ENCODE data around the gene RETN.

RETN gene

GRCh38 chr19:7668842-7669241, at the start of gene RETN:
TSS of gene RETN (plus strand) at chr19:7669049. CDS start at chr19:7669327, 278 bp downstream.
- no peak for DNase-seq

GRCh38 chr19:7619671-7620441, 49.0 kb upstream of the RETN start:
- DNase-seq: no peak

GRCh38 chr19:7620442-7621412, 48.1 kb upstream of the RETN start:
- no peak for DNase-seq

GRCh38 chr19:7622933-7623685, 45.7 kb upstream of the RETN start:
- no peak for DNase-seq

- no peak for DNase-seq
Observed at GRCh38 chr19:7623725-7624603, 44.9 kb upstream of the RETN start.

- DNase-seq: no peak
Observed at GRCh38 chr19:7624810-7625209, 44.0 kb upstream of the RETN start.

- DNase-seq: no peak
Observed at GRCh38 chr19:7625763-7626372, 43.0 kb upstream of the RETN start.

GRCh38 chr19:7627166-7627565, 41.7 kb upstream of the RETN start:
- DNase-seq: no peak

- no peak for DNase-seq
Observed at GRCh38 chr19:7628589-7629311, 40.1 kb upstream of the RETN start.

GRCh38 chr19:7629347-7630054, 39.3 kb upstream of the RETN start, which contains the start of the genes PET100 and XAB2:
TSS of gene PET100 (plus strand) at chr19:7629793. CDS start at chr19:7629834, 41 bp downstream.
TSS of gene XAB2 (minus strand) at chr19:7629545. CDS start at chr19:7629527, 18 bp downstream.
- DNase-seq: peak; percentile 99

- DNase-seq: no peak
Observed at GRCh38 chr19:7631577-7631976, 37.3 kb upstream of the RETN start.

- no peak for DNase-seq
Observed at GRCh38 chr19:7632340-7633203, 36.3 kb upstream of the RETN start.

- no peak for DNase-seq
Observed at GRCh38 chr19:7633698-7634097, 35.2 kb upstream of the RETN start, which contains the start of gene PCP2. TSS of gene PCP2 (minus strand) at chr19:7633719. CDS start at chr19:7633457, 262 bp downstream.

GRCh38 chr19:7635670-7636069, 33.2 kb upstream of the RETN start:
- no peak for DNase-seq

- no peak for DNase-seq
Observed at GRCh38 chr19:7636317-7636690, 32.5 kb upstream of the RETN start.

- no peak for DNase-seq
Observed at GRCh38 chr19:7636691-7637373, 32.0 kb upstream of the RETN start, which contains the start of gene STXBP2. TSS of gene STXBP2 (plus strand) at chr19:7637110. CDS start at chr19:7637150, 40 bp downstream.

GRCh38 chr19:7637374-7638256, 31.2 kb upstream of the RETN start:
- DNase-seq: no peak

Data from fibroblast of skin of right biceps (primary cell).